HG02610 (cell line): ENCODE data around the gene SGIP1.

Experiments used
- ATAC-seq: cut with Tn5 transposase; IDR thresholded peaks from one replicate; pipeline ENCODE4 v1.9.1; 2021; ENCODE audit warnings: mild to moderate bottlenecking, moderate library complexity; ENCODE audit not compliant: unreplicated experiment

Gene SGIP1

GRCh38 chr1:66671455-66671854 lies 137.5 kb downstream of the SGIP1 start:
- ATAC-seq, result no peak

GRCh38 chr1:66676613-66677298 lies 142.8 kb downstream of the SGIP1 start:
- no peak for ATAC-seq

GRCh38 chr1:66678146-66678545 lies 144.2 kb downstream of the SGIP1 start:
- ATAC-seq, result no peak

GRCh38 chr1:66679140-66679539 lies 145.2 kb downstream of the SGIP1 start:
- no peak for ATAC-seq

DNA sequence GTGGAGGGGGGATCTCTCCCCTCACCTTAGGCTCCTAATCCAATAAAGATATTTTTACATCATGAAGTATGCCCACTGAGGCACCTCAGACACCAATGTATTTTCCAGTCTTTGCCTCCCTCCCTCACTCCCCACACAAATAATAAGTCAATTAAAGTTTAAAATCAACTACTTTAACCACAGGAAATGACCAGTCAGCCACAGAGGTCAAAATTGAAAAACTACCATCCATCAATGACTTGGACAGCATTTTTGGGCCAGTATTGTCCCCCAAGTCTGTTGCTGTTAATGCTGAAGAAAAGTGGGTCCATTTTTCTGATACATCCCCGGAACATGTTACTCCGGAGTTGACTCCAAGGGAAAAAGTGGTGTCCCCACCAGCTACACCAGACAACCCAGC lies 147.7 kb downstream of the SGIP1 start:
- ATAC-seq, result no peak

- no peak for ATAC-seq
Observed at GRCh38 chr1:66682106-66682505, 148.2 kb downstream of the SGIP1 start.

DNA sequence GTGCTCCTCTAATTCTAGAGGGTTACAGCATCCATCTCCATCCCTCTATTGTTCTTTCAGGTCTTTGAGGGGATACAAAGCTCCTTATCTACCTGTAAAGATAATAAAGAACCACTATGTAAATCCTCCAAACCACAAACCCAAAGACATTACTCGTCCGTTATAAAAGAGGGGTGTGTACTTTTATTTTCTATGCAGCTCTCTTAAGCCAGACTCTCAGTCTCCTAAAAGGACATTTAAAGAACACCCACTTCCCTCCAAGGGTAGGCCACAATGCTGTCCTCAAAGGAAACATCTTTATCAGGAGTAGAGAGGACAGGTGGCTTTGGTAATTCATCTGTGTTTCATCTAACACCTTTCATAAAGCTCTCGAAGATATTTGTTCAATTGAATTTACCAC lies 150.4 kb downstream of the SGIP1 start:
- ATAC-seq, result no peak

- ATAC-seq, result no peak
Observed at GRCh38 chr1:66685265-66685664, 151.3 kb downstream of the SGIP1 start.

GRCh38 chr1:66685670-66686069 lies 151.7 kb downstream of the SGIP1 start:
- no peak for ATAC-seq

DNA sequence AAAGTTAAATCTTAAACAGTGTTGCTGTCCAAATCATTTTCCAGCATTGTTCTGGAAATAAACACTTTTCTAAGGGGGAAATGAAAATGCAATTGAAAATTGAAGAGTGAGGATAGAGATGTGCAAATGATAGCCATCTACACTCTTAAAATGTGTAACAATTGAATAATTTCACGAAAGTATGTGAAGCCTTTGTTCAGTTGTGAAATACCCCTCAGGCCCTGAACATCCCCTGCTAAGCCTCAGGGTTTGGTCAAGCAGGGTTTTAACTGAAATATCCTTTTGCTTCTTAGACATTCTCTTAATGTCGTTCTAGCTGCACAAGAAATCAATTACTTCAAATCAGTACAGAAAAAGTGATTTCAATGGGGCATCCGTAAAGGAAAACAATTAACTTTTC lies 152.5 kb downstream of the SGIP1 start:
- ATAC-seq, result no peak

DNA sequence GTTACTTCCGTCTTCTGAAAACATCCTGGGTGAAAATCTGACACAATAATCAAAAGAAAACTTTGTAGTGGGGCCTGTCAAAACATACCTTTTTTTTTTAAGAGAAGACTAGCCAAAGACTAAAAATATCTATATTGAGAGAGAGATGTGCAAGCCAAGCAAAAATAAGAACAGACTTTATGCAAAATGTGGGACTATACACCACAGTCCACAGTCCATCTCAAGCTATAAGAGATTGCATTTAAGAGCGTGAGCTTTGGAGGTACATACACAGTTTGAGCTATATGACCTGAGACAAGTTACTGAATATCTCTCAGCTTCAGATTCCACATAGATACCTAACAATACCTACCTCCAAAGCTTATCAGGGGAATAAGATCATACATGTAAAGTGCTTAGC lies 153.4 kb downstream of the SGIP1 start:
- ATAC-seq, result no peak

- ATAC-seq, result no peak
Observed at GRCh38 chr1:66690666-66691381, 156.9 kb downstream of the SGIP1 start.

DNA sequence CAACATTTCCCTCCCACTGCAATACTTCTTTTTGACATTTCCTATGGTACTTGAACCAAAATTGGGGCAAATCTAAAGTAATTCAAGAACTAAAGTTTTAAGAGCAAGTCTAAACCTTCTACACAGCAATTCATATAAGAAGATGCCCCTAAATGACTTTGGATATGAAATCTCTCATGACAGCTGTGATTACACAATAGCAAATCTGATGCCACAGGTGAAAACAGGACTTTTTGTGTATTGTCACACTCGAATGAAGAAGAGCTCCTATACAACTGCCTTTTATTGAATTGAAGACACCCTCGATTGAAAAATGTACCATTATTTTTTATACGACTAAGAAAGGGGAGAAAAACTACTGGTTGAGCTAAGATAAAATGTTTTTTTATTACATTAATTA lies 158.7 kb downstream of the SGIP1 start:
- ATAC-seq, result no peak

DNA sequence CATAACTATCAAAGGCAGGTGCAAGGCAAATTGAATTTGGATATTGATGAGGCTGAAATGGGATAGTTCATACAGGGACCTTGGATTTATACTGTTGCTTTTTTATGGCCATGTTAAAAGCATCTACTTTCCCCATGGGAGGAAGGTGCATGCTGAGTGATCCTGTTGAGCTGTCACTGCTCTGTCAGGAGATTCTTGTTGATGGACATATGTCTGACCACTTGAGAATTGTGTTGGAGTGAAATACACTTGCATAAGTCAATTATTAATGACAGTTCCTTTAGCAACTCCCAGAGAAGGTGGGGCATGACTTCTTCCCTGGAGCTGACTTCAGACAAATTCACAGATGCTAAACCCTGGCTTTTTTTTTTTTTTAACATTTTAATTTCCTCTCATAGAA lies 159.9 kb downstream of the SGIP1 start:
- no peak for ATAC-seq

GRCh38 chr1:66695116-66695515 lies 161.2 kb downstream of the SGIP1 start:
- no peak for ATAC-seq

DNA sequence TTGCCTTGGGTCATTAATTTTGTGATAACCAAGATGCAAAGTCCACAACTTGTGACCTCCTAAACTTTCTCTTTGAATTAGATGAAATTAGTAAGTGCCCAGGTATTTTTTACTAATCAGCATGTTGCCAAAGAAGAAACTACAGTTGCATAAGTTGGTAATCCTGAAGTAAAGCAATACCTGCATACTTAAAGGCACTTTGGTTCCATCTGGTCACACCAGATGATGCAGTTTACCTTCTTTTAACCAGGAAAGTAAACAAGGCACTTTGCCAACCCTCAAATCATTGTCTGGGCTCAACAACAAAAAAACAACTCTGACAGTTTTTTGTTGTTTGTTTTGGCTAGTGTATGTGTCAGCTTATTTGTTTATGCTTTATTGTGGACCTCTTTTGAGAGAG lies 162.8 kb downstream of the SGIP1 start:
- no peak for ATAC-seq

DNA sequence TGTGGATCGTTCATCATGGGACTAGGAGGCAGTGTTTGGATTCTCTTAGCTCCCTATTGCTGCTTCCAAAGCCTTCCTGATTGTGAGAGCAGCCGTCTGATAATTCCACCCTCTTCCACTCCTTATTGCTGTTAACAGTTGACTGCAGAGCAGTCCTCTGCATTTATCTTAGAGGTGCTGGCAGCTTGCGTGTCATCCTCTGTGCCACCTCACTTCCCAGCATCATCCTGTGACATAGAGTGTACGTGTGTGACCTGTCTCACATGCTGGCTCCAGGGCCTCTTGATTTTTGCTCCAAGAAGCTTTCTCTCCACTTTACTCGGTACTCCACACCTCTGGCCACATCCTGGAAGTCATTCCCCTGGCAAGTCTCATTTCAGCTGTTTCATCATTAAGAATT lies 165.3 kb downstream of the SGIP1 start:
- no peak for ATAC-seq

GRCh38 chr1:66704177-66704875 lies 170.4 kb downstream of the SGIP1 start:
- ATAC-seq, result no peak

DNA sequence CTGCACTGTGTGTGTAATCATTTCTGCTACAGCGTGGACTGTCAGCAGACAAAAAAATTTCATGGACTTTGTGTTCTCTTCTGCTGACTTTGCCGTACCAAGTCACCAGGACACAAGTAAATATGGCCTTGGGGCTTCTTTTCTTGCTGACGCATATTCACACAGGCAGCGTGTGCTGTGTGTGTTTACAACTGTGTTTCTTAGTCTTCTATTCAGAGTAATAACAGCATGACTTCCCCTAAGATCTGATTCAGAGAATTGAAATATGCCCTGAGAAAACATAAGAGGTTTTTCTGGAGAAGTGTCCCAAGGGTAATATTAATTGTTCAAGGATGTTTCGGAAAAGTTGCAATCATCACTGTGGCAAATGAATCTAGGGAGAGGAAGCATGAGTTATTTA lies 171.2 kb downstream of the SGIP1 start:
- no peak for ATAC-seq

GRCh38 chr1:66711420-66711819 lies 177.5 kb downstream of the SGIP1 start:
- ATAC-seq, result no peak

DNA sequence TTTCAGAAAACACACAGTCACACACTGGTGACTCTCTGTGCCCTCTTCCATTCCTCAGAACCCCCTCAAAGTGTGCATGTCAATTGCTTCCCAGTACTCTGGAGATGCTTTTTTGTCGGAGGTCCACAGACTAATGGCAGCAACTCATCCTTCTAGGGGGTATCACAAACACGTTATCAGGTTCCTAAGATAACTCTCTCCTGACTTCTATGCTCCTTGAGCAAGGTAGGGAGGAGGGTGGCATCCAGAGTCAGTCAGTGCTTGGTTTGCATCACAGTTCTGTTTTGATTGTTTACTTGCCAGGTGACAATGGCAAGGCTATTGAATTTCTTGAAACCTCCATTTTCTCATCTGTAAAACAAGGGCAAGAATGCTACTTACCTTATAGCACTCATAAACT lies 178.9 kb downstream of the SGIP1 start:
- no peak for ATAC-seq

DNA sequence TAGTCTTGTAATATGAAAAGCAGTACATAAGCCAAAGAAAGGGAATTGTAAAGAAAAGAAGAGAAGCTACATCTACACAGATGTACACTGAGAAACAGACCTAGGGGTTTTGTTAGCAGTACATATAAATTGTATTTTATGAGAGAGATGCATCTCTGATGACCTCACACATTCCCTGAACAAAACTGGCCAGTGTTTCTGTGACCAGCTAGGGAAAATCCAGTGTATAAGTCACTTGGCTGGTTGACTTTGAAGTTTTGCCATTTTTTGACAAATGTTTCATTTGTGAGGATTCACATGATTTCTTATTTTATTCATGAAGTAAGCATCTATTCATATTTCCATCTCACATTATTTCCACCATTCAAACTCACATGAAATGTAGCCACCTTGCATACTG lies 190.0 kb downstream of the SGIP1 start:
- no peak for ATAC-seq
